Body of pancreas (tissue), 4 donors: ENCODE measurements around the gene TACC2.

ENCODE experiments used
- POLR2A ChIP-seq, 3 donors: fragments of 450-650 bp; IDR thresholded peaks; one replicate each; pipeline ENCODE4 v1.6.1; 2016; ENCODE audit warnings: antibody characterized with exemption in 3 of 3, mild to moderate bottlenecking in 2 of 3
- TF ChIP-seq, protein P1 (sequence below), 7 experiments: fragments of 450-650 bp in 4 of 7; fragments of 200-600 bp in 3 of 7; sonication (generic) in 3 of 7; IDR thresholded peaks; one replicate each; pipeline ENCODE4 v1.5.1; 2016 to 2019; ENCODE audit warnings: antibody characterized with exemption in 7 of 7

- TF ChIP-seq, protein P1, sequence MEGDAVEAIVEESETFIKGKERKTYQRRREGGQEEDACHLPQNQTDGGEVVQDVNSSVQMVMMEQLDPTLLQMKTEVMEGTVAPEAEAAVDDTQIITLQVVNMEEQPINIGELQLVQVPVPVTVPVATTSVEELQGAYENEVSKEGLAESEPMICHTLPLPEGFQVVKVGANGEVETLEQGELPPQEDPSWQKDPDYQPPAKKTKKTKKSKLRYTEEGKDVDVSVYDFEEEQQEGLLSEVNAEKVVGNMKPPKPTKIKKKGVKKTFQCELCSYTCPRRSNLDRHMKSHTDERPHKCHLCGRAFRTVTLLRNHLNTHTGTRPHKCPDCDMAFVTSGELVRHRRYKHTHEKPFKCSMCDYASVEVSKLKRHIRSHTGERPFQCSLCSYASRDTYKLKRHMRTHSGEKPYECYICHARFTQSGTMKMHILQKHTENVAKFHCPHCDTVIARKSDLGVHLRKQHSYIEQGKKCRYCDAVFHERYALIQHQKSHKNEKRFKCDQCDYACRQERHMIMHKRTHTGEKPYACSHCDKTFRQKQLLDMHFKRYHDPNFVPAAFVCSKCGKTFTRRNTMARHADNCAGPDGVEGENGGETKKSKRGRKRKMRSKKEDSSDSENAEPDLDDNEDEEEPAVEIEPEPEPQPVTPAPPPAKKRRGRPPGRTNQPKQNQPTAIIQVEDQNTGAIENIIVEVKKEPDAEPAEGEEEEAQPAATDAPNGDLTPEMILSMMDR (IDR thresholded peaks at IDR 0.05) = no peak
- TF ChIP-seq POLR2A (IDR thresholded peaks at IDR 0.05) = no peak
These were observed 31.3 kb downstream of the TACC2 start for GRCh38 chr10:122020226-122020625.
